Loucy (cell line): Measurements from ENCODE around the gene DTNBP1.

Source experiments
- CTCF ChIP-seq: fragments of 200-600 bp; sonication (generic); conservative IDR thresholded peaks from 2 replicates; pipeline ENCODE4 v1.5.1; 2014; ENCODE audit warnings: mild to moderate bottlenecking, antibody characterized with exemption, low read length
- EZH2phosphoT487 ChIP-seq: fragments of 200-600 bp; IDR thresholded peaks from 2 replicates; pipeline ENCODE4 v1.6.1; 2018; ENCODE audit warnings: antibody characterized with exemption, mild to moderate bottlenecking, moderate library complexity, borderline replicate concordance

DNA sequence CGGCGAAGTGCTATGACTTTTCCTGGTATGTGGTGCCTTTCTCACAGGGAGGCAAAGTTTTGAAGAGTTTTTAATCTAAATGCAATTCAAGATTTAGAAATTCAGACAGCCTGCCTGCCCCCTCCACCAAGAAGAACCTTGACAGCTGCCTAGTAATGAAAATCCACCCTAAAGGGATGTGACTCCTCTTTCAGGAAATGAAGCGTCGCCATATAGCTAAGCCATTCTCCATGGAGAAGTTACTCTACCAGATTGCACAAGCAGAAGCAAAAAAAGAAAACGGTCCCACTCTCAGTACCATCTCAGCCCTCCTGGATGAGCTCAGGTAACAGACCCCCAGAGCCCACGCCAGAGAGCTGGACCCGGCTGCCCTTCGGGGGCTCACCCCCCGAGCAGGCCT lies 150.1 kb downstream of the DTNBP1 start:
- TF ChIP-seq CTCF (no peak), EZH2phosphoT487 (no peak)
